CD4-positive, alpha-beta T cell (primary cell): Measurements from ENCODE around the gene HMG20A. TPM values are rescaled to one million over a fixed set of nuclear protein-coding genes. Genes with fewer than 3 reads are reported as not detected.

ENCODE experiments used
- ATAC-seq: fragments of 200-7000 bp; cut with Tn5 transposase; one replicate; pipeline ENCODE4 v1.10.0; 2022; ENCODE audit warnings: mild to moderate bottlenecking; ENCODE audit not compliant: poor library complexity
- CTCF ChIA-PET: fragments of 350-600 bp; sonication (Branson Sonifier 250); formaldehyde crosslinking; loops from one replicate; lab custom pipeline; 2021; ENCODE audit warnings: antibody characterized with exemption, inconsistent platforms; lab: Charles Lee
- POLR2A ChIA-PET: fragments of 350-600 bp; sonication (Branson Sonifier 250); formaldehyde crosslinking; loops from one replicate; lab custom pipeline; 2021; ENCODE audit warnings: antibody characterized with exemption, inconsistent platforms; lab: Charles Lee
- DNase-seq, 14 experiments: peaks; one replicate each; pipeline ENCODE4 v3.0.0-alpha.2; 2013 to 2020; ENCODE audit warnings: mixed read lengths in 2 of 14
- H3K27ac ChIP-seq, 2 donors: one replicate each; pipeline versions ENCODE4 v1.5.1 to v1.7.0; 2013; ENCODE audit warnings: low read length in 2 of 2, low read depth in 1 of 2, mild to moderate bottlenecking in 1 of 2
- H3K27me3 ChIP-seq, 2 experiments: 1 replicate in 1 of 2; 2 replicates in 1 of 2; pipeline versions ENCODE4 v1.6.1 to v1.7.0; 2013; ENCODE audit warnings: low read length in 2 of 2, control low read depth in 1 of 2, mild to moderate bottlenecking in 1 of 2, moderate library complexity in 1 of 2; ENCODE audit not compliant: insufficient read depth in 2 of 2, control insufficient read depth in 1 of 2
- H3K36me3 ChIP-seq: one replicate; pipeline ENCODE4 v1.6.1; 2013; ENCODE audit warnings: low read length, control low read depth; ENCODE audit not compliant: insufficient read depth
- H3K4me1 ChIP-seq: one replicate; pipeline ENCODE4 v1.6.1; 2013; ENCODE audit warnings: low read length, control low read depth; ENCODE audit not compliant: insufficient read depth
- H3K4me3 ChIP-seq: one replicate; pipeline ENCODE4 v1.5.1; 2013; ENCODE audit warnings: mild to moderate bottlenecking, low read length, moderate library complexity
- H3K9me3 ChIP-seq, 2 experiments: 1 replicate in 1 of 2; 2 replicates in 1 of 2; pipeline versions ENCODE4 v1.6.1 to v1.7.0; 2013; ENCODE audit warnings: low read length in 2 of 2, mild to moderate bottlenecking in 2 of 2, control low read depth in 1 of 2, moderate library complexity in 1 of 2; ENCODE audit not compliant: control insufficient read depth in 1 of 2, insufficient read depth in 1 of 2
- H3K27ac Mint-ChIP-seq: one replicate; pipeline ENCODE4 v1.8.0; 2020; ENCODE audit warnings: mixed read lengths
- H3K27me3 Mint-ChIP-seq: one replicate; pipeline ENCODE4 v1.8.0; 2021; ENCODE audit warnings: mixed read lengths
- H3K36me3 Mint-ChIP-seq: one replicate; pipeline ENCODE4 v1.8.0; 2021; ENCODE audit warnings: low read depth, mixed read lengths
- H3K4me1 Mint-ChIP-seq: one replicate; pipeline ENCODE4 v1.8.0; 2021; ENCODE audit warnings: low read depth, mixed read lengths
- H3K4me3 Mint-ChIP-seq: one replicate; pipeline ENCODE4 v1.8.0; 2020; ENCODE audit warnings: mild to moderate bottlenecking, mixed read lengths
- H3K9me3 Mint-ChIP-seq: one replicate; pipeline ENCODE4 v1.8.0; 2020; ENCODE audit warnings: mixed read lengths
- CTCF ChIP-seq: fragments of 200-600 bp; IDR thresholded peaks from one replicate; pipeline ENCODE4 v1.8.0; 2022; ENCODE audit warnings: antibody characterized with exemption, mild to moderate bottlenecking
- intact Hi-C, 2 experiments: fragments of 100-400 bp; cut with DNase I in 1 of 2; cut with micrococcal nuclease in 1 of 2; formaldehyde crosslinking; loops; one replicate each; pipeline versions ENCODE4 v1.15.1 to v1.9.0; 2023 to 2025; cut with DNase I, micrococcal nuclease
- total RNA-seq, 174 experiments: library from RNA in 2 of 174; stranded (reverse) in 2 of 174; gene quantifications; one replicate each; pipeline ENCODE4 v1.2.3 and lab custom pipeline; 2021 to 2026

HMG20A gene
- total RNA-seq, 2 experiments from 2014 or later, result 16.2 to 20.0 TPM

- CTCF ChIA-PET, result no interaction called here
- intact Hi-C loops, result loop anchor here in 1 of 2 experiments (10.0 kb wide), 4 partner anchors 432 to 1802 kb away; partner anchors contain the start of genes IDH3A, PSTPIP1, RCN2 and SNUPN
- Mint-ChIP-seq H3K27ac (no peak overlapping the region), H3K27me3 (no peaks in the 10 kb centered on the region), H3K9me3 (no peaks in the 10 kb centered on the region), H3K36me3 (peaks cover 9% of the 10 kb centered on the region), H3K4me1 (peaks cover 79% of the 10 kb centered on the region), H3K4me3 (no peak overlapping the region)
- Histone ChIP-seq H3K4me1 (no peaks in the 10 kb centered on the region), H3K27me3 (no peaks in the 10 kb centered on the region), H3K4me3 (no peak overlapping the region), H3K36me3 (no peaks in the 10 kb centered on the region), H3K27ac (no peak overlapping the region), H3K9me3 (no peaks in the 10 kb centered on the region)
- ATAC-seq, result no peak
- no peak for DNase-seq
- POLR2A ChIA-PET, result interaction anchor here (1.0 kb wide), 1 partner anchor 17 kb away, joined by 5 read pairs; no protein-coding TSS in a partner anchor
- TF ChIP-seq CTCF, result no peak
Measured at GRCh38 chr15:77426871-77427270, 6.2 kb downstream of the HMG20A start.

GRCh38 chr15:77430213-77430612 is 9.5 kb downstream of the HMG20A start:
- H3K36me3 ChIP-seq, result no peaks in the 10 kb centered on the region
- no peak overlapping the region for H3K4me3 ChIP-seq
- ATAC-seq, result no peak
- no peak overlapping the region for H3K27ac ChIP-seq
- no peak for DNase-seq
- H3K9me3 Mint-ChIP-seq, result no peaks in the 10 kb centered on the region
- intact Hi-C loops, result no loop called here
- ChIA-PET CTCF (interaction anchor here (0.7 kb wide), 1 partner anchor 16 kb away, joined by 3 read pairs; no protein-coding TSS in a partner anchor), POLR2A (interaction anchor here (1.0 to 1.6 kb wide), 2 partner anchors 8 to 9 kb away, joined by 3 to 9 read pairs; partner anchors contain the start of gene HMG20A)
- H3K4me1 ChIP-seq, result peaks cover 2% of the 10 kb centered on the region
- H3K27me3 ChIP-seq, result no peaks in the 10 kb centered on the region
- H3K4me1 Mint-ChIP-seq, result peaks cover 62% of the 10 kb centered on the region
- no peaks in the 10 kb centered on the region for H3K27me3 Mint-ChIP-seq
- H3K4me3 Mint-ChIP-seq, result no peak overlapping the region
- H3K36me3 Mint-ChIP-seq, result peaks cover 5% of the 10 kb centered on the region
- TF ChIP-seq CTCF, result no peak
- H3K9me3 ChIP-seq, result no peaks in the 10 kb centered on the region
- no peak overlapping the region for H3K27ac Mint-ChIP-seq

- Histone ChIP-seq H3K4me1 (peaks cover 4% of the 10 kb centered on the region), H3K36me3 (no peaks in the 10 kb centered on the region), H3K4me3 (no peak overlapping the region), H3K27me3 (no peaks in the 10 kb centered on the region), H3K9me3 (no peaks in the 10 kb centered on the region), H3K27ac (no peak overlapping the region)
- no peaks in the 10 kb centered on the region for H3K9me3 Mint-ChIP-seq
- ATAC-seq (no peak), DNase-seq (no peak)
- ChIA-PET CTCF (interaction anchor here (0.7 kb wide), 1 partner anchor 17 kb away, joined by 3 read pairs; no protein-coding TSS in a partner anchor), POLR2A (interaction anchor here (1.6 kb wide), 1 partner anchor 9 kb away, joined by 9 read pairs; the partner anchor contains the start of gene HMG20A)
- no peak for TF ChIP-seq CTCF
- H3K4me1 Mint-ChIP-seq, result peaks cover 60% of the 10 kb centered on the region
- intact Hi-C loops, result no loop called here
- H3K36me3 Mint-ChIP-seq, result peaks cover 4% of the 10 kb centered on the region
- no peak overlapping the region for H3K27ac Mint-ChIP-seq
- no peak overlapping the region for H3K4me3 Mint-ChIP-seq
- no peaks in the 10 kb centered on the region for H3K27me3 Mint-ChIP-seq
Measured at GRCh38 chr15:77430652-77431051, 10.0 kb downstream of the HMG20A start.
